HG02678 (cell line): ENCODE measurements around the gene JOSD1.

Experiments used
- ATAC-seq: cut with Tn5 transposase; IDR thresholded peaks from one replicate; pipeline ENCODE4 v1.9.1; 2021; ENCODE audit warnings: mild to moderate bottlenecking, moderate library complexity; ENCODE audit not compliant: unreplicated experiment

Gene JOSD1

GRCh38 chr22:38715176-38715764 lies 14.5 kb upstream of the JOSD1 start:
- ATAC-seq, result no peak

- ATAC-seq, result no peak
Measured at GRCh38 chr22:38713921-38714320, 13.2 kb upstream of the JOSD1 start.

GRCh38 chr22:38712486-38713207 lies 11.9 kb upstream of the JOSD1 start:
- ATAC-seq, result no peak

GRCh38 chr22:38710866-38711265 lies 10.1 kb upstream of the JOSD1 start:
- no peak for ATAC-seq

- ATAC-seq, result no peak
Measured at GRCh38 chr22:38710351-38710750, 9.6 kb upstream of the JOSD1 start.

- no peak for ATAC-seq
Measured at GRCh38 chr22:38709306-38709705, 8.6 kb upstream of the JOSD1 start.

GRCh38 chr22:38707984-38708383 lies 7.2 kb upstream of the JOSD1 start:
- ATAC-seq, result no peak

- ATAC-seq, result no peak
Measured at GRCh38 chr22:38707346-38707745, 6.6 kb upstream of the JOSD1 start.

- ATAC-seq, result no peak
Measured at GRCh38 chr22:38706901-38707195, 6.1 kb upstream of the JOSD1 start.

GRCh38 chr22:38706101-38706900 lies 5.6 kb upstream of the JOSD1 start:
- ATAC-seq, result no peak

- ATAC-seq, result peak; percentile 70
Measured at GRCh38 chr22:38705235-38706100, 4.7 kb upstream of the JOSD1 start, which contains the start of gene GTPBP1. GTPBP1 (plus strand) TSS chr22:38705944; CDS start chr22:38705956, 12 bp downstream.

- ATAC-seq, result no peak
Measured at GRCh38 chr22:38704654-38705234, 4.0 kb upstream of the JOSD1 start.

GRCh38 chr22:38700270-38700788 lies 414 bp downstream of the JOSD1 start:
- no peak for ATAC-seq

GRCh38 chr22:38699784-38700183 lies 959 bp downstream of the JOSD1 start:
- ATAC-seq, result no peak

- no peak for ATAC-seq
Measured at GRCh38 chr22:38699143-38699542, 1.6 kb downstream of the JOSD1 start.

- ATAC-seq, result no peak
Measured at GRCh38 chr22:38698407-38699094, 2.2 kb downstream of the JOSD1 start.

- no peak for ATAC-seq
Measured at GRCh38 chr22:38697425-38698089, 3.2 kb downstream of the JOSD1 start.

- ATAC-seq, result no peak
Measured at GRCh38 chr22:38696606-38697424, 3.9 kb downstream of the JOSD1 start.
